ENCODE measurements around the gene DIAPH2.
A peak's percentile ranks its signal among the peaks of the same experiment; 100 is the strongest.

DIAPH2 gene

DNA sequence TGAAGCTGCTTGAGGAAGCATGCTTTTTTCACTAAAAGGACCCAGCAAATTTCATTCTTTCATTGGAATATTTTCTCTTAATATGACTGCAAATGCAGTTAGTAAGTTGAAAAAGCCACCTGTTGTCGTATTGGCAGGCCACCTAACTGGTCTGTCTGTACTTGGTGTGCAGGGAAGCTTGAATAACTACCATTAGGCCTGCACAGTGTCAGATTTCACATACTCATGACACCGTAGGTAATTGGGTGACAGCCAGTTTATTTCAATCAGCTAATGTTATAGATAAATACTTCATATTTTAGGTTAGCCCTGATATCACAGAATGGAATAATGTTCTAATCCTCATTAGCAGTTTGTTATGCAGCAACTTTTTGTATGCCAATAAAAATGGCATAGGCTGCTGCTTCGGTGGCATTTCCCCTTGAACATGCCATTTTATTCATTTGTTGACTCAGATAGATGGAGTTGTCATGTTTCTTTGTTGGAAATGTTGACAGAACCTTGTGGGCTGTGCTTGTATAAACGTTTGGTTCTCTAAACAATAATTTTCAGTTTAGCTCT lies 372.8 kb downstream of the DIAPH2 start:
- DNase-seq (ENCODE audit: low read depth): no peak

- no peak for DNase-seq (ENCODE audit: low read depth)
Observed at GRCh38 chrX:97060020-97060419, 375.4 kb downstream of the DIAPH2 start.

- DNase-seq (ENCODE audit: low read depth): no peak
Observed at GRCh38 chrX:97065066-97065465, 380.4 kb downstream of the DIAPH2 start.

- no peak for DNase-seq (ENCODE audit: low read depth)
Observed at GRCh38 chrX:97065973-97066372, 381.3 kb downstream of the DIAPH2 start.

DNA sequence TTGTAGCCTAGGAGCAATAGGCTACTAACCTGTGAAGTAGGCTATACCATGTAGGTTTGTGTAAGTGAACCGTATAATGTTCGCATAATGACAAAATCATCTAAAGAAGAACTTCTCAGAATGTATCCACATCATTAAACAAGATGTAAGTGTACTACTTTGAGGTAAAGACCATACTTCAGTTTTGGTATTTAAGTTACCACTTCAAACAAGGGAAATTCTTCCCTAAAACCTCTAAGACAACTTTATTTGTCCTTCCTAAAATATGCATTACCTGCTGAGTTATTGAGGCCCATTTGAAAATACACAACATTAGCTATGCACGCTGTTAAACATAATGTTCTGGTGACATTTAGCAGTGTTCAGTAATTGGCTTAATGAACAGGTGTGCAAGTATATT lies 381.7 kb downstream of the DIAPH2 start:
- no peak for DNase-seq (ENCODE audit: low read depth)

DNA sequence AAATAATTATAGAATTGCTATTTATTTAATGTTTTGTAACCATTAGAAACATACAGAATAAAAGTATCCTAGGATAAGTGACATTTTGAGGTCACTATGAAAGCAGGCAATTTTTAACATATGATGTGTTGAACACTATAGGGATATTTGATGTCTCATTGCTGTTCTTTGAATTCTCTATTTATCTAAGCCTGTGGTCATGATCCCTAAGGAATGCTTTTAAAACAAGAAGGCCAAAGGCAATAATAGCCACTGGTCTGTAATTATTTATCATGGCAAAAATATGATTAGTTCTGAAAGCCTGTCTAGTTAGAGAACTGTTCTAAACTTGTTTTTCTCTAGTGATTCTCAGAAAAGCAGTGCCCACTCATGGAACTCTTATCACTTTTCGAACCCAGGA lies 385.7 kb downstream of the DIAPH2 start:
- DNase-seq (ENCODE audit: low read depth): no peak

DNA sequence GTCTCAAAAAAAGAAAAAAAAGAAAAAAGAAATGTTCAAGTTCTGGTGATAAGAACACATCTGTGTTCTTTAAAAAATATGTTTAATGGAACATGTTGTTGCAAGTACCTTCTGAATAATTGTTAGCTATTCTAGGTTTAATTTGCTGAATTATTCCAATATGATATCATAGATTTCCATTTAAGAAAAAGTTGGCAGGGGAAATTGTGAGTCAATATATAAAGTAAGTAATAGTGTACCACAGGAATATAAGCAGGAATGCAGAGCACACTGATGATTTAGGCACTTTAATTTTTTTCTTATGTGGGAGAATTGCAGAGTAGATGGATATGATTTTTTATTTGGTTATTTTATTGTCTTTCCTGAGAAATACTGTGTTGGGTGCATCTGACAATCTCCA lies 389.8 kb downstream of the DIAPH2 start:
- peak; percentile 5 for DNase-seq (ENCODE audit: low read depth)

DNA sequence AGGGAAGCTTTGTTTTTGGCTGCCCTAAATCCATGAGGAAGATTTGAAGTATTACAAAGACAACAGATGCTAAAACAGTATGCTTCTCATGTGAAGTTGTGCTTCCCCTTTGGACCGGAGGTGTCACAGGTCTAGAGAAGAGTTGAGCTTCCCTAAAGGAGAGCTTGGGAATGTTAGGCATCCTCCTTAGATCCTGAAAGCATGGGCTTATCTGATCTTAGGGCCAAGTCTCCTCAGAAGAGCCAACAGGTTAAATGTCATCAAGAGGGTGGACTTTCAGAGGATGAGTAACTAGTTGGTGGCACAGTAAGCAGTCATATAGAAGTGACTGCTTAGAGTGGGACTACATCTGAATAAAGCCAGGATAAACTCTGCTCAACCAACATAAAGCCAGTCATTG lies 404.5 kb downstream of the DIAPH2 start:
- DNase-seq (ENCODE audit: low read depth): no peak

DNA sequence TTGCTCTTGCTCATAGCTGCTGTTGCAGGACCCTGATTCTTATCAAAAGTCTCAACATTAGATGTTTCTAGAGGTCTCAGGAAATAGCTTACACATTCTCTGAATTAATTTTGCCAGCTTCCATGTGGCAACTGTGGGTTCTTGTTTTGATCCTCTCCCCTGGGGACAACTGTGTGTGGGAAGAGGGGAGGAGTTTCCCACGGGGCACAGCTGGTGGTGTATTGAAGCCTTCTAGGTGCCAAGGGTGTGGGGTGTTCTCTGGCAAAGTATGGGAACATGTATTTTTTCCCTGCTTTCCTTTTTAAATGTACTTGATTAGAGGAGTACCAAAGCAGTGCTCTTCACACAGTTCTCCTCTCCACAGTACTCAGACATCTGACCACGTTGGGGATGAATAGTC lies 411.7 kb downstream of the DIAPH2 start:
- no peak for DNase-seq (ENCODE audit: low read depth)

GRCh38 chrX:97102938-97103337 lies 418.3 kb downstream of the DIAPH2 start:
- DNase-seq (ENCODE audit: low read depth): no peak

DNA sequence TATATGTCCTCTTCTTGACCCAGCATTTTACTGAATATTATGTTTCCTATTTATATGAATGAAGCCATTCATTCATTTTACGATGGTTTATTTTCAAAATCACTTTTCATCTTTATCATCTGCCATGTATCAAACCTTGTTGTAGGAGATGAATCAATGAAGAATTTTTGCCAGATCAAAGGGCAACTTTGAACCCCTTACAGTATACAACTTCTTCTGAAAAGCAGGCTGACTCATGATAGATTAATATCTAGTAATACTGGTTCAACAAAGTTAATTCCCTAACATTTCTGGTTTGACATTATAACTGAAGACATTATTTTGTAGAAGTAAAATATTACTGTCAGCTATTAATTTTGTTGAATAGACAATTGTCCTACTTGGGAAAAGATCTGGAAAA lies 425.1 kb downstream of the DIAPH2 start:
- no peak for DNase-seq (ENCODE audit: low read depth)

GRCh38 chrX:97117572-97117971 lies 432.9 kb downstream of the DIAPH2 start:
- DNase-seq (ENCODE audit: low read depth): no peak

GRCh38 chrX:97119474-97120109 lies 434.9 kb downstream of the DIAPH2 start:
- DNase-seq (ENCODE audit: low read depth): no peak

DNA sequence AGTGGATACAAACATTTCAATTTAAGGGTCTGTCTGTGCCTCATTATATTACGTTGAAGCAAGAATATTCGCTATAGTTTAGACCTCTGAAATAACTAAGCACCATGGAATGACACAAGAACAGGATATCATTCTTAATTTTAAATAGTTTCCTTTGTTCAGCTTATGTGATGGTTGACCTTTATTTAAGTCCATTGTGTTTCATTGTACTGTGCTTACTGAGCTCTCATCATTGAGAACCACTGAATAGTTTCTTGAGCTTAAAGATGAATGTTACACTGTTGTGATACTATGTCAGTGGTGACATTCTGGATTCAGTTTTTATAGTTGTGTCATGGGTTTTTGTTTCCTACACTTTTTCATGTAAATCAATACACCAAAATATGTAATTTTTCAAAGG lies 438.4 kb downstream of the DIAPH2 start:
- DNase-seq (ENCODE audit: low read depth): no peak

GRCh38 chrX:97126020-97126419 lies 441.4 kb downstream of the DIAPH2 start:
- DNase-seq (ENCODE audit: low read depth): peak; percentile 7

DNA sequence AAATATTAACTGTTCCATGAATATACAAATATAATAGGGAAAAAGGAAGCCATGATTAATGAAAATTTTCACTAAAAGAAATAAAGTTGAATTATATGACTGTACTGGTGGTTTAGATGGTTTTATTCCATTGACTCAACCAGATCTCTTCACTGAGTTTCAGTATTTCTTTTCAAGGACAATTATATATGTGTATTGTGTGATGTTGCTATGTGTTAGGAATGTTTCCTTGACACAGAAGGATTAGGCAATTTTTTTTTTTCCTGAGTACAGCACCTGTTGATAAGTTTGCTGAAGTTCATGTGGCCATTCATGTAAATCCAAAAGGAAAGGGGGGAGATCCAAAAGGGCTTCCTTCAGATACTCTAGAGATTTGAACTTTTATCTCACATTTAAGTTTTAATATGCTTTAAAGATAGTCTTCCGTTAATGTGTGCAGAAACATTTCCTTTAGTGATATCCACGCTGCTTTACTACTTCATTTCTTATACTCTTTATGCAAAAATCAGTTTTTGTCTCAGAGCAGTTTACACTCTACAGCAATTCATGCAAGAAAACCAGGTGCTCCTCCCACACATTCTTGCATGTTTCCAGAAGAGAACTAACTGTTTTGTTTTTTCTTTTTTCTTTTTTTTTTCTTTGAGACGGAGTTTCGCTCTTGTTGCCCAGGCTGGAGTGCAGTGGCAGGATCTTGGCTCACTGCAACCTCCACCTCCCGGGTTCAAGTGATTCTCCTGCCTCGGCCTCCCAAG lies 448.2 kb downstream of the DIAPH2 start:
- DNase-seq (ENCODE audit: low read depth): no peak

- DNase-seq (ENCODE audit: low read depth): no peak
Observed at GRCh38 chrX:97145934-97146333, 461.3 kb downstream of the DIAPH2 start.

DNA sequence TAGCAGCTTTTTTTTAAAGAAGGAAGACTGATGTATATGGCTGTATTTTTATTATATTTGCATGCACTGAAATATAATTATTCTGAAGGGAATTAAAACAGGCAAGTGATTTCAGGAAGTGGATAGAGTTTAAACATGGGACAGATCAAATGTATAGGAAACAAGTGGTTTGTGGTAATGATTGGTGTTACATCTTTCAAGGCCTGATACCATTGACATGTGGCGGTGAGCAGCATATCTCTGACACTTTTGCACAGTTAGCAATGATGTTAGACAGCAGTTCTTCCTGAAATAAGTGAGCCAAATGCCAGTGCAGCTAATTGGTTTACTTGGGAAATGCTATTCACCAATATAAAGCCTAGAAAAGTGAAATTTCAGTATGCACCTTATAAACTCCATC lies 471.2 kb downstream of the DIAPH2 start:
- no peak for DNase-seq (ENCODE audit: low read depth)

DNA sequence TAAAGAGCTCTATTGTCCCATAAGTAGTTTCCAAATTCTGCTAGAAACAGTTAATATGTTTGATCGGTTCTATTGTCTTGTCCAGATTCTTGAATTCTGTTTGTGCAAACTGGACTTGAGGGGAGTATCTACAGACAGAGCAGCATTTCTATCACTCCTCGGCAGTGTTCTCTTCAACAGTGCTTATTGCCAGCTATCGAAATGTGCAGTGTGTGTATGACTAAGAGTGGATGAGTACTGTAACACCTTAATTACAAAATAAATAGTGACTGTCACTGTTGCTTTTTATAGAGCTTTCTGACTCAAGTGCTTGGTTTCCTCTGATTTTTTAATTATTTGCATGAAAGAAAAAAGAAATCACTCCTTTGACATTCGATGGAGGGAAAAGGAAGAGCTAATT lies 473.6 kb downstream of the DIAPH2 start:
- DNase-seq (ENCODE audit: low read depth): no peak

DNA sequence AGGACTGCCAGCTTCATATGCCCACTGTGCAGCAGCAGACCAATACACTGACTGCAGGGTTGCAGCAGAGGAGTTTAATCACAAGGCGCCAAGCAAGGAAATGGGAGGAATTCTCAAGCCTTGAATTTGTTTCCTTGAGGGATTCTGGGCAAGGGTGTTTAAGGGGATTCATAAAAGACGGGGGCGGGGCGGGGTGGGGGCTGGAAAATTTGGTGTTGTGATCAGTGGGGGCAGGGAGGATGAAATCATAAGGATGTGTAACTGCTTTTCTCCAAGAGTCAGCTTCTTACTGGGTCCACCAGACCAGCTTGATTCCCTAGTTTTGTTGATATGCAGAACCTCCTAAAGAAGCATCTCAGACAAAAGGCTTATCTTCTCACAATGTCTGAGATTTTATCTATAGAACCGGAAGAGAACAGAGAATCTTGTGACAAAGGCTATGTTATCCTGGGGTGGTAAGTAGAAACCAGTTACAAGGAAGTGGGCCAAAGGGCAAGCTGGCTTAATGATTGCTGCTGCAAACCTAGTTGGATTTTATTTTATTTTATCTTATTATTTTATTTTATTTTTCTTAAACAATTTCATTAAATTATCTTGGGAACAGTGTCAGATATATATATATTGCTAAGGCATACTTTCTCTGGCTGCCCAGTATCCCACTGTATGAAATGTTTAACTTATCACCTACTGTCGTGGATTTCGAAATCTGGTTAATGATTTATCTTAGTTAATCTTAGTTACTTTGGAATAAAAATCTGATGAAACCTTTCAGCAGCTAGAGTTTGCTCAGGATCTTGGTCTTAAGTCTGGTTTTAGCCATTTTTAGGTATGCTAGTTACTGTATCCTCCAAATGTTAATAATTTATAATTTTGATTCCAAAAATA lies 475.5 kb downstream of the DIAPH2 start:
- no peak for DNase-seq (ENCODE audit: low read depth)

GRCh38 chrX:97167333-97167732 lies 482.7 kb downstream of the DIAPH2 start:
- no peak for DNase-seq (ENCODE audit: low read depth)

DNA sequence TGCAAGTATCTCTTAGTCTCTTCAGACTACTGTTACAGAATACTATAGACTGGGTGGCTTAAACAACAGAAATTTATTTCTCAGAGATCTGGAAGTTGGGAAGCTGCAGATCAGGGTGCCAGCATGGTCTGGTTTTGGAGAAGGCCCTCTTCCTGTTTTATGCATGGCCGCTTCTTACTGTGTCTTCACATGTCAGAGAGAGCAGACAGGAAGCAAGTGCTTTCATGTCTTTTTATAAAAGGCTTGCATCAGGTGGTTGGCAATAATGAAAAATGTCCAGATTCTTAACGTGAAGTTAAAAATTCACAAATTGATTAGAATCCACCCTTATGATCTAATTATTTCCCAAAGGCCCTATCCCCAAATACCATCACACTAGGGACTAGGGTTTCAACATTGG lies 484.0 kb downstream of the DIAPH2 start:
- DNase-seq (ENCODE audit: low read depth): no peak

DNA sequence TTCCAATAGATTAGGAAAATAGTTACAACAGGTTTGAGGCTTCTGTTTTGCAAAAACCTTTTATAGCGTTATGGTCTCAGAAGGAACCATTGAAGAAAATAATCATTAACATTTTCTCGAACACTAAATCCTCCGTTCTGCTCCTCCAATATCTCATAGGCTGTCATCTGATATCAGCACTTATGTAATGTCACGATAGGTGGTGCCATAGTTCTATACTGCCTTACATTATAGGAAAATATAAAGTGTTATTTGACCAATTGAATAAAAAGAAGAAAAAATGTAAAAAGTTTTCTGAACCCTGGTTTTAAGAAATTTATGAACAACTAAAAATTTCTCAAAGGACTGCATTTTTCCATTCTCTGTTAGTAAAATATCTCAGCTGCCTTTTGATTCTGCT lies 490.5 kb downstream of the DIAPH2 start:
- no peak for DNase-seq (ENCODE audit: low read depth)

Data from GM04504 (cell line).